HT1080 (cell line): Measurements from ENCODE around the gene KIAA0753. TPM values are rescaled to one million over a fixed set of nuclear protein-coding genes. Genes with fewer than 3 reads are reported as not detected.

Source experiments
- DNase-seq: peaks from one replicate; pipeline ENCODE4 v3.0.0-alpha.2; 2015; ENCODE audit warnings: low read depth
- polyA plus RNA-seq, 2 experiments: library from polyadenylated mRNA; depleted of rRNA; stranded (reverse); fragments of >200 nt; gene quantifications; 2 replicates each; pipeline ENCODE4 v1.2.3, GENCODE V29; 2015
- total RNA-seq: library from RNA; depleted of rRNA; stranded (reverse); fragments of >200 nt; shearing (Covaris generic); gene quantifications from 2 replicates; pipeline ENCODE4 v1.2.3, GENCODE V29; 2014; rRNA removed

Gene KIAA0753
- 14.0 and 14.2 TPM in 2 replicates for total RNA-seq
- polyA plus RNA-seq (2015; cell fraction: cytosol; rRNA removed) = 10.1 and 11.2 TPM in 2 replicates
- polyA plus RNA-seq (2015; cell fraction: nucleus; rRNA removed) = 27.9 TPM in 2 replicates

- DNase-seq = peak; percentile 92
Observed at GRCh38 chr17:6640536-6641246, at the start of gene KIAA0753, which contains the start of gene TXNDC17. Gene KIAA0753 (minus strand): TSS chr17:6640711. CDS start chr17:6635103, 5,608 bp downstream. Gene TXNDC17 (plus strand): TSS chr17:6641060. CDS start chr17:6641083, 23 bp downstream.

GRCh38 chr17:6688944-6689343 lies 48.4 kb upstream of the KIAA0753 start:
- DNase-seq = no peak

- DNase-seq = no peak
Observed at GRCh38 chr17:6686026-6686425, 45.5 kb upstream of the KIAA0753 start.

GRCh38 chr17:6684881-6685767 lies 44.6 kb upstream of the KIAA0753 start:
- DNase-seq = no peak

GRCh38 chr17:6684460-6684783 lies 43.9 kb upstream of the KIAA0753 start:
- DNase-seq = no peak

- no peak for DNase-seq
Observed at GRCh38 chr17:6683730-6684459, 43.4 kb upstream of the KIAA0753 start.

GRCh38 chr17:6683081-6683684 lies 42.7 kb upstream of the KIAA0753 start:
- no peak for DNase-seq

- no peak for DNase-seq
Observed at GRCh38 chr17:6682339-6682738, 41.8 kb upstream of the KIAA0753 start.

GRCh38 chr17:6681671-6682070 lies 41.2 kb upstream of the KIAA0753 start:
- DNase-seq = no peak

- DNase-seq = no peak
Observed at GRCh38 chr17:6681176-6681575, 40.7 kb upstream of the KIAA0753 start.

- no peak for DNase-seq
Observed at GRCh38 chr17:6679241-6679640, 38.7 kb upstream of the KIAA0753 start.

GRCh38 chr17:6677946-6678345 lies 37.4 kb upstream of the KIAA0753 start:
- DNase-seq = no peak

- peak; percentile 64 for DNase-seq
Observed at GRCh38 chr17:6677158-6677831, 36.8 kb upstream of the KIAA0753 start.

GRCh38 chr17:6676802-6677157 lies 36.3 kb upstream of the KIAA0753 start:
- no peak for DNase-seq

- no peak for DNase-seq
Observed at GRCh38 chr17:6675201-6675825, 34.8 kb upstream of the KIAA0753 start.

GRCh38 chr17:6674586-6674985 lies 34.1 kb upstream of the KIAA0753 start:
- DNase-seq = no peak

- DNase-seq = no peak
Observed at GRCh38 chr17:6671431-6671830, 30.9 kb upstream of the KIAA0753 start.

- no peak for DNase-seq
Observed at GRCh38 chr17:6670999-6671398, 30.5 kb upstream of the KIAA0753 start.

GRCh38 chr17:6670571-6670970 lies 30.1 kb upstream of the KIAA0753 start:
- DNase-seq = no peak
